Measurements from ENCODE around the gene TEX264. TPM values are rescaled to one million over a fixed set of nuclear protein-coding genes. Genes with fewer than 3 reads are reported as not detected.

Gene TEX264
- total and polyA plus RNA-seq, 10 donors = 29.8 to 73.1 (median 53.9) TPM

DNA sequence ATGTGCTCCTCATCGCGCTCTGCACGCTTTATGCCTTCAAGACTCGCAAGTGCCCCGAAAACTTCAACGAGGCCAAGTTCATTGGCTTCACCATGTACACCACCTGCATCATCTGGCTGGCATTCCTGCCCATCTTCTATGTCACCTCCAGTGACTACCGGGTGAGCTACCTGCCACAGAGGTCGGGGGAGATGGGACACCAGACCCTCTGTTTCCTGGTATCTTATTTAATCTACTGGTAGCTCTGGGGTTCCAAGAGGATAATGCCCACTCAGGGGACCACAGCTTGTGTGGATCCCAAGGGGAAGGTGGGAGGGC is 44.9 kb downstream of the TEX264 start:
- Histone ChIP-seq H3K27ac (no peak overlapping the region), H3K36me3 (no peaks in the 10 kb centered on the region), H3K27me3 (replicated peaks in 1 of 7) (no peaks in the 10 kb centered on the region), H3K4me1 (peaks cover 0 to 19% (median 9%) of the 10 kb centered on the region in 6 donors), H3K4me3 (no peak overlapping the region), H3K9me3 (no peaks in the 10 kb centered on the region)
- intact Hi-C loops (cut with DNase I; ENCODE audit: low total_unique reads) = loop anchor here (10.0 kb wide), 1 partner anchor 89 kb away; no protein-coding TSS in a partner anchor
- no peak for DNase-seq
- TF ChIP-seq, protein P1, sequence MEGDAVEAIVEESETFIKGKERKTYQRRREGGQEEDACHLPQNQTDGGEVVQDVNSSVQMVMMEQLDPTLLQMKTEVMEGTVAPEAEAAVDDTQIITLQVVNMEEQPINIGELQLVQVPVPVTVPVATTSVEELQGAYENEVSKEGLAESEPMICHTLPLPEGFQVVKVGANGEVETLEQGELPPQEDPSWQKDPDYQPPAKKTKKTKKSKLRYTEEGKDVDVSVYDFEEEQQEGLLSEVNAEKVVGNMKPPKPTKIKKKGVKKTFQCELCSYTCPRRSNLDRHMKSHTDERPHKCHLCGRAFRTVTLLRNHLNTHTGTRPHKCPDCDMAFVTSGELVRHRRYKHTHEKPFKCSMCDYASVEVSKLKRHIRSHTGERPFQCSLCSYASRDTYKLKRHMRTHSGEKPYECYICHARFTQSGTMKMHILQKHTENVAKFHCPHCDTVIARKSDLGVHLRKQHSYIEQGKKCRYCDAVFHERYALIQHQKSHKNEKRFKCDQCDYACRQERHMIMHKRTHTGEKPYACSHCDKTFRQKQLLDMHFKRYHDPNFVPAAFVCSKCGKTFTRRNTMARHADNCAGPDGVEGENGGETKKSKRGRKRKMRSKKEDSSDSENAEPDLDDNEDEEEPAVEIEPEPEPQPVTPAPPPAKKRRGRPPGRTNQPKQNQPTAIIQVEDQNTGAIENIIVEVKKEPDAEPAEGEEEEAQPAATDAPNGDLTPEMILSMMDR (IDR thresholded peaks at IDR 0.05 in 8 of 11, conservative IDR thresholded peaks at IDR 0.05 in 3 of 11) = no peak
- no peak for TF ChIP-seq POLR2A (IDR thresholded peaks at IDR 0.05)
- 93 to 99% (median 96%) methylated on average over 8 of the region's 8 CpGs for WGBS, 5 donors

DNA sequence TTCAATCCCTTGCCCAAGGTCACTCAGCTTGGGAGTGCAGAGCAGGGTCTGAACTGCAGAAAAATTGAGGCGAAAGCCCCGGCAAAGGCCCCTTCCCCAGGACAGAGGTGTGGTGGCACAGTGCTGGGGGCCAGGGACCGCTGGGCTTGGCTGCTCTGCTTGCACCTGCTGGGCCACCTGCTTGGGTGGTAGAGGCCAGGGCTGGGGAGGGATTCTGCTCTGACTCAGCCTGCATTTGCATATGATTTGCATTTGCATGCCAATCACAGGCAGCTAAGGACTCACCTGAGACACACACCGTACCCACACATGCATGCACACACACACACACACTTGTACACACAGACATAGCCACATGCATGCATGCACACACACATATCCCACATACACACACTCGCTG is 45.8 kb downstream of the TEX264 start:
- H3K27me3 ChIP-seq (replicated peaks in 1 of 7) = no peaks in the 10 kb centered on the region
- no peak for DNase-seq
- H3K9me3 ChIP-seq = no peaks in the 10 kb centered on the region
- no peaks in the 10 kb centered on the region for H3K36me3 ChIP-seq
- WGBS, 5 donors = 81 to 94% (median 92%) methylated on average over 2 to 5 of the region's 5 CpGs
- H3K27ac ChIP-seq = no peak overlapping the region
- H3K4me1 ChIP-seq = peaks cover 0 to 20% (median 11%) of the 10 kb centered on the region in 6 donors
- intact Hi-C loops (cut with DNase I; ENCODE audit: low total_unique reads) = loop anchor here (10.0 kb wide), 1 partner anchor 88 kb away; no protein-coding TSS in a partner anchor
- TF ChIP-seq, protein P1 (IDR thresholded peaks at IDR 0.05 in 8 of 11, conservative IDR thresholded peaks at IDR 0.05 in 3 of 11) = no peak
- TF ChIP-seq POLR2A (IDR thresholded peaks at IDR 0.05) = no peak
- no peak for TF ChIP-seq POLR2AphosphoS5 (IDR thresholded peaks at IDR 0.05)
- H3K4me3 ChIP-seq = no peak overlapping the region

DNA sequence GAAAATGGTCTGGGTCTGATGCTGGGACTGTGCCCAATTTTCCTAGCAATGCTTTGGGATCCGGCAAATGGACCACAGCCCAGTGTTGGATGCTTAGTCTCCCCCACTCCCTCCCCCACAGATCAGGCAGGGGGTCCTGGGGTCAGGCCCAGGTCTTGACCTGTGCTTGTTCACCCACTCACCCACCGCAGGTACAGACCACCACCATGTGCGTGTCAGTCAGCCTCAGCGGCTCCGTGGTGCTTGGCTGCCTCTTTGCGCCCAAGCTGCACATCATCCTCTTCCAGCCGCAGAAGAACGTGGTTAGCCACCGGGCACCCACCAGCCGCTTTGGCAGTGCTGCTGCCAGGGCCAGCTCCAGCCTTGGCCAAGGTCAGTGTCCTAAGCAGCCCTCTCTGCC is 46.4 kb downstream of the TEX264 start:
- DNase-seq = no peak
- Histone ChIP-seq H3K27ac (no peak overlapping the region), H3K4me1 (peaks cover 0 to 22% (median 11%) of the 10 kb centered on the region in 6 donors), H3K4me3 (no peak overlapping the region), H3K36me3 (no peaks in the 10 kb centered on the region), H3K9me3 (no peaks in the 10 kb centered on the region), H3K27me3 (replicated peaks in 1 of 7) (no peaks in the 10 kb centered on the region)
- TF ChIP-seq POLR2A (IDR thresholded peaks at IDR 0.05) (no peak), POLR2AphosphoS5 (IDR thresholded peaks at IDR 0.05) (no peak)
- TF ChIP-seq, protein P1 (IDR thresholded peaks at IDR 0.05 in 8 of 11, conservative IDR thresholded peaks at IDR 0.05 in 3 of 11) = no peak
- 81 to 91% (median 82%) methylated on average over 9 to 10 of the region's 10 CpGs for WGBS, 5 donors
- intact Hi-C loops (cut with DNase I; ENCODE audit: low total_unique reads) = loop anchor here (10.0 kb wide), 1 partner anchor 87 kb away; no protein-coding TSS in a partner anchor

DNA sequence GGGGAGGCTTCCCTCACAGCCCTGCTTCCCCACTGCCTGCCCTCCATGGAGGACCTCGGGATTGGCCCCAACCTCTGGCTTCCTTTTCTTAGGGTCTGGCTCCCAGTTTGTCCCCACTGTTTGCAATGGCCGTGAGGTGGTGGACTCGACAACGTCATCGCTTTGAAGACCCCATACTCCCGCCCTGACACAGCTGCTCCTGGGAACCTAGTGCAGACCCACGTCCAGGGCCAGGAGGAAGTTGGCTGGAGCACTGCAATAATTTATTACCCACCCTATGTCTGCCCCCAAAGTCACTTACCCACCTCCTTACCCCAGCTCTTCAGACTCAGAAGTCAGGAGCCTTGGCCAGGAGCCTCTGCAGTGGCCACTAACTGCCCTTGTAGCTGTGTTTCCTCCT is 46.9 kb downstream of the TEX264 start:
- no peaks in the 10 kb centered on the region for H3K36me3 ChIP-seq
- no peak overlapping the region for H3K4me3 ChIP-seq
- no peak for TF ChIP-seq POLR2A (IDR thresholded peaks at IDR 0.05)
- TF ChIP-seq POLR2AphosphoS5 (IDR thresholded peaks at IDR 0.05) = no peak
- TF ChIP-seq, protein P1 (IDR thresholded peaks at IDR 0.05 in 8 of 11, conservative IDR thresholded peaks at IDR 0.05 in 3 of 11) = no peak
- DNase-seq = no peak
- H3K27ac ChIP-seq = no peak overlapping the region
- intact Hi-C loops (cut with DNase I; ENCODE audit: low total_unique reads) = loop anchor here (10.0 kb wide), 1 partner anchor 87 kb away; no protein-coding TSS in a partner anchor
- no peaks in the 10 kb centered on the region for H3K27me3 ChIP-seq (replicated peaks in 1 of 7)
- H3K9me3 ChIP-seq = no peaks in the 10 kb centered on the region
- H3K4me1 ChIP-seq = peaks cover 0 to 22% (median 11%) of the 10 kb centered on the region in 6 donors
- 66 to 78% (median 70%) methylated on average over 7 of the region's 7 CpGs for WGBS, 5 donors
